Measurements from ENCODE around the gene CD300C.

DNA sequence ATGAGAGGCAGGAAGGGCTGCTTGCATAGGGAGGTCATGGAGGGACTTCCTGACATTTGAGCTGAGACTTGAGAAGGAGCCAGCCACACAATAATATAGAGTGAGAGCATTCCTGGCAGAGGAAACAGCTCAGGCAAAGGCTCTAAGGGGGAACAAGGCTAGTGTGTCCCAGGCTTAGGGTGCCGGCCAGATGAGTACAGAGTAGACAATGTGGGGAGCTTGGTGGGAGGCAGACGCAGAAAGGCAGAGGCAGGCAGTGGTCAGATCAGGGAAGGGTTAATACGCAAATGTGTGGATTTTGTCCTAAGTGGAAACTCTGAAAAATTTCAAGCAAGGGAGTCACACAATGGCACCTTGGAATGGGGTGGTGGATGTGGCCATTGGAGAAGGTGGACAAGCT is 45.9 kb downstream of the CD300C start:
- TF ChIP-seq CTCF (IDR thresholded peaks at IDR 0.05) (no peak), POLR2AphosphoS5 (IDR thresholded peaks at IDR 0.05; ENCODE audit: insufficient read depth in 1 of 2, low read depth in 1 of 2) (no peak), POLR2A (IDR thresholded peaks at IDR 0.05) (no peak)

Measured in vagina (tissue), 2 donors.